NB4 (cell line): Measurements from ENCODE around the gene CPNE1.

Experiments used
- POLR2A ChIP-seq: IDR thresholded peaks from 2 replicates; pipeline ENCODE4 v1.6.1; 2011; ENCODE audit warnings: mild to moderate bottlenecking; ENCODE audit not compliant: insufficient read length; ENCODE audit errors: extremely low read depth
- TF ChIP-seq, protein P1 (sequence below): IDR thresholded peaks from one replicate; pipeline ENCODE4 v1.5.1; 2012; ENCODE audit warnings: low read depth, low read length

DNA sequence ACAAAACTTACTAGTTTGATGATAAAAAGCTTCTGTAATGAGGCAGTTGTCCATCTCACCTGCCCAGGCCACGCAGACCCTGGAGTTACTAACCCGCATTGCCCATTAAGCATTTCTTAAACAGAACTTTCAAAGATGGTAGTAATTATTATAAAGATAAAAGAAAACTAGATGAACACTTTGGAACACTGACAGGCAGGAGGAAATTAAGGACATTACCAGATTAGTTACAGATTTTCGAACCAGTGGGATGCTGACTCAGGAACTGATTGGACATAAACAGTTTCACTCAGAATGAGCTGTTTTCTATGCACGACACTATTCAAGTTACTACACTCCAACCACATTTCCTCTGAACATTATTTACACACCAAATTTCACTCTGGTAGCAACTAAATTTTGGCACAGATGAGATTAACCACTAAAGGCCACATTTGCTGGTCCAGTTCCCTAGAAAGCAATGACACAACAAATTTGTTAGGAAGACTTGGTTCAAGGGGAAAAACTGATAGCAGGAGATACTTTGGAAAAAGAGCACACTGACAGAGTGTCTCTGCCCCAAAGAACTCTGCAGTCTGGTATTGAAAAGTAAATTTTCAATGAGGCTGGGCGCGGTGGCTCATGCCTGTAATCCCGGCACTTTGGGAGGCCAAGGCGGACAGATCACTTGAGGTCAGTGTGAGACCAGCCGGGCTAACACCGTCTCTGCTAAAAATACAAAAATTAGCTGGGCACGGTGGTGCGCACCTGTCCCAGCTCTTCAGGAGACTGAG, 37.5 kb upstream of the CPNE1 start:
- TF ChIP-seq, protein P1, sequence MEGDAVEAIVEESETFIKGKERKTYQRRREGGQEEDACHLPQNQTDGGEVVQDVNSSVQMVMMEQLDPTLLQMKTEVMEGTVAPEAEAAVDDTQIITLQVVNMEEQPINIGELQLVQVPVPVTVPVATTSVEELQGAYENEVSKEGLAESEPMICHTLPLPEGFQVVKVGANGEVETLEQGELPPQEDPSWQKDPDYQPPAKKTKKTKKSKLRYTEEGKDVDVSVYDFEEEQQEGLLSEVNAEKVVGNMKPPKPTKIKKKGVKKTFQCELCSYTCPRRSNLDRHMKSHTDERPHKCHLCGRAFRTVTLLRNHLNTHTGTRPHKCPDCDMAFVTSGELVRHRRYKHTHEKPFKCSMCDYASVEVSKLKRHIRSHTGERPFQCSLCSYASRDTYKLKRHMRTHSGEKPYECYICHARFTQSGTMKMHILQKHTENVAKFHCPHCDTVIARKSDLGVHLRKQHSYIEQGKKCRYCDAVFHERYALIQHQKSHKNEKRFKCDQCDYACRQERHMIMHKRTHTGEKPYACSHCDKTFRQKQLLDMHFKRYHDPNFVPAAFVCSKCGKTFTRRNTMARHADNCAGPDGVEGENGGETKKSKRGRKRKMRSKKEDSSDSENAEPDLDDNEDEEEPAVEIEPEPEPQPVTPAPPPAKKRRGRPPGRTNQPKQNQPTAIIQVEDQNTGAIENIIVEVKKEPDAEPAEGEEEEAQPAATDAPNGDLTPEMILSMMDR, result no peak
- no peak for TF ChIP-seq POLR2A
